ENCODE results near the gene MMUT. TPM values are rescaled to one million over a fixed set of nuclear protein-coding genes. Genes with fewer than 3 reads are reported as not detected.
A peak's percentile ranks its signal among the peaks of the same experiment; 100 is the strongest.

MMUT gene
- total RNA-seq (10 to 100 TPM; 21.3 to 27.0 TPM), polyA plus RNA-seq (10 to 100 TPM; 11.4 to 14.3 TPM)
- long read RNA-seq, donor 1, transcript MUT-201 (13 exons, 3,749 nt), result major isoform, 12 of 20 reads
- long read RNA-seq, donor 1, partial matches to known transcripts, result 8 of 20 reads
- long read RNA-seq, donor 1, other reads (novel, unspliced or antisense), result 0 of 20 reads
- long read RNA-seq, donor 2, result 0 reads
- long read RNA-seq, donor 3, partial matches to known transcripts, result 5 of 7 reads
- long read RNA-seq, donor 3, other reads (novel, unspliced or antisense), result 0 of 7 reads
- long read RNA-seq, donor 4, partial matches to known transcripts, result 12 of 13 reads
- long read RNA-seq, donor 4, other reads (novel, unspliced or antisense), result 0 of 13 reads
- long read RNA-seq, donor 5, partial matches to known transcripts, result 5 of 9 reads
- long read RNA-seq, donor 5, other reads (novel, unspliced or antisense), result 0 of 9 reads

- ATAC-seq (ENCODE audit: insufficient read depth, low FRiP score), result peak; percentile 100
- Histone ChIP-seq H3K4me3 (peak within 1 kb of the TSS; percentile 74), H3K9ac (ENCODE audit: insufficient read depth in 1 of 2, low read length in 2 of 2) (peak within 1 kb of the TSS; percentile 85 to 92), H3K4me1 (ENCODE audit: control insufficient read depth in 5 of 5, insufficient read depth in 5 of 5, low read length in 5 of 5) (peaks cover 0 to 13% (median 5%) of the 10 kb centered on the region in 5 donors), H3K27me3 (ENCODE audit: control insufficient read depth in 3 of 3, insufficient read depth in 3 of 3, low read length in 2 of 3) (no peaks in the 10 kb centered on the region), H3K27ac (ENCODE audit: low read depth in 1 of 2, low read length in 1 of 2) (peak within 1 kb of the TSS; percentile 88 to 98), H3K36me3 (ENCODE audit: control insufficient read depth in 4 of 4, insufficient read depth in 4 of 4, low read length in 4 of 4) (peaks cover 0 to 7% (median 3%) of the 10 kb centered on the region in 4 donors), H3K9me3 (ENCODE audit: control insufficient read depth in 4 of 4, insufficient read depth in 3 of 4, low read length in 3 of 4) (no peaks in the 10 kb centered on the region)
- DNase-seq, result peak; percentile 95 to 98 (median 98)
- WGBS, 2 donors, result 0% methylated on average over 37 of the region's 37 CpGs
- TF ChIP-seq CTCF (IDR thresholded peaks at IDR 0.05; ENCODE audit: control extremely low read depth, extremely low read depth), result no peak
Measured at GRCh38 chr6:49462927-49463611, at the start of gene MMUT, which contains the start of gene CENPQ. Gene MMUT, minus strand, starts transcription at chr6:49463253. Its CDS starts 3,787 bp downstream, at chr6:49459466. Gene CENPQ, plus strand, starts transcription at chr6:49463370. Its CDS starts 6,807 bp downstream, at chr6:49470177.

- ATAC-seq (ENCODE audit: insufficient read depth, low FRiP score) (no peak), DNase-seq (no peak)
- Histone ChIP-seq H3K4me1 (ENCODE audit: control insufficient read depth in 5 of 5, insufficient read depth in 5 of 5, low read length in 5 of 5) (no peaks in the 10 kb centered on the region), H3K9ac (ENCODE audit: insufficient read depth in 1 of 2, low read length in 2 of 2) (no peak overlapping the region), H3K4me3 (no peak overlapping the region), H3K27me3 (ENCODE audit: control insufficient read depth in 3 of 3, insufficient read depth in 3 of 3, low read length in 2 of 3) (no peaks in the 10 kb centered on the region), H3K9me3 (ENCODE audit: control insufficient read depth in 4 of 4, insufficient read depth in 3 of 4, low read length in 3 of 4) (peaks cover 0 to 2% (median 0%) of the 10 kb centered on the region in 4 donors), H3K36me3 (ENCODE audit: control insufficient read depth in 4 of 4, insufficient read depth in 4 of 4, low read length in 4 of 4) (no peaks in the 10 kb centered on the region), H3K27ac (ENCODE audit: low read depth in 1 of 2, low read length in 1 of 2) (no peak overlapping the region)
- no peak for TF ChIP-seq CTCF (IDR thresholded peaks at IDR 0.05; ENCODE audit: control extremely low read depth, extremely low read depth)
- 78 to 90% methylated on average over 3 of the region's 3 CpGs for WGBS, 2 donors
Measured at GRCh38 chr6:49509342-49509741, 46.3 kb upstream of the MMUT start.

- TF ChIP-seq CTCF (IDR thresholded peaks at IDR 0.05; ENCODE audit: control extremely low read depth, extremely low read depth), result no peak
- no peak overlapping the region for H3K27ac ChIP-seq (ENCODE audit: low read depth in 1 of 2, low read length in 1 of 2)
- H3K4me1 ChIP-seq (ENCODE audit: control insufficient read depth in 5 of 5, insufficient read depth in 5 of 5, low read length in 5 of 5), result no peaks in the 10 kb centered on the region
- H3K27me3 ChIP-seq (ENCODE audit: control insufficient read depth in 3 of 3, insufficient read depth in 3 of 3, low read length in 2 of 3), result no peaks in the 10 kb centered on the region
- ATAC-seq (ENCODE audit: insufficient read depth, low FRiP score) (no peak), DNase-seq (peak in 2 of 3 donors; percentile 1 to 3)
- WGBS, 2 donors, result 70 to 90% methylated on average over 5 of the region's 5 CpGs
- H3K36me3 ChIP-seq (ENCODE audit: control insufficient read depth in 4 of 4, insufficient read depth in 4 of 4, low read length in 4 of 4), result no peaks in the 10 kb centered on the region
- no peak overlapping the region for H3K9ac ChIP-seq (ENCODE audit: insufficient read depth in 1 of 2, low read length in 2 of 2)
- H3K9me3 ChIP-seq (ENCODE audit: control insufficient read depth in 4 of 4, insufficient read depth in 3 of 4, low read length in 3 of 4), result peaks cover 0 to 2% (median 0%) of the 10 kb centered on the region in 4 donors
- H3K4me3 ChIP-seq, result no peak overlapping the region
Measured at GRCh38 chr6:49506569-49507111, 43.6 kb upstream of the MMUT start.
